Aorta (tissue), 5 donors: Measurements from ENCODE around the gene NKAIN2. TPM values are rescaled to one million over a fixed set of nuclear protein-coding genes. Genes with fewer than 3 reads are reported as not detected.

ENCODE experiments used
- ATAC-seq: fragments of 200-7000 bp; cut with Tn5 transposase; one replicate; pipeline ENCODE4 v1.9.1; 2022; ENCODE audit warnings: moderate library complexity; ENCODE audit not compliant: low FRiP score
- DNase-seq, 2 donors: peaks; one replicate each; pipeline ENCODE4 v3.0.0-alpha.2; 2020
- H3K27ac ChIP-seq, 2 donors: one replicate each; pipeline ENCODE4 v1.5.1; 2013; ENCODE audit warnings: low read length in 2 of 2, mild to moderate bottlenecking in 2 of 2, moderate library complexity in 2 of 2, control low read depth in 1 of 2, inconsistent platforms in 1 of 2, low read depth in 1 of 2
- H3K27me3 ChIP-seq, 2 donors: one replicate each; pipeline ENCODE4 v1.6.1; 2013; ENCODE audit warnings: control low read depth in 1 of 2, low read length in 1 of 2, mild to moderate bottlenecking in 1 of 2, moderate library complexity in 1 of 2; ENCODE audit not compliant: insufficient read depth in 2 of 2, control insufficient read depth in 1 of 2
- H3K36me3 ChIP-seq, 2 donors: one replicate each; pipeline ENCODE4 v1.6.1; 2013; ENCODE audit warnings: control low read depth in 1 of 2, low read length in 1 of 2, mild to moderate bottlenecking in 1 of 2; ENCODE audit not compliant: insufficient read depth in 2 of 2, control insufficient read depth in 1 of 2
- H3K4me1 ChIP-seq, 2 donors: one replicate each; pipeline ENCODE4 v1.6.1; 2013; ENCODE audit warnings: low read length in 2 of 2, control low read depth in 1 of 2, mild to moderate bottlenecking in 1 of 2, moderate library complexity in 1 of 2; ENCODE audit not compliant: insufficient read depth in 2 of 2, control insufficient read depth in 1 of 2
- H3K4me3 ChIP-seq, 2 donors: one replicate each; pipeline ENCODE4 v1.5.1; 2013; ENCODE audit warnings: low read length in 2 of 2, control low read depth in 1 of 2, mild to moderate bottlenecking in 1 of 2
- H3K9me3 ChIP-seq: one replicate; pipeline ENCODE4 v1.6.1; 2013; ENCODE audit warnings: mild to moderate bottlenecking, low read length; ENCODE audit not compliant: control insufficient read depth
- WGBS, 2 donors: extraction: QIAGEN DNeasy Blood & Tissue Kit; methylation state at CpG; one replicate each; pipeline ENCODE4 v1.1.7; 2013; 5-methylcytosine and 5-hydroxymethylcytosine counted together
- intact Hi-C, 2 donors: fragments of 100-400 bp; cut with DNase I; formaldehyde crosslinking; loops; one replicate each; pipeline versions ENCODE4 v1.14.2 to v1.15.0; 2022
- polyA plus RNA-seq, 2 donors: library from polyadenylated mRNA; stranded (reverse); fragments of 200-250 nt; gene quantifications; one replicate each; pipeline ENCODE4 v1.2.3, GENCODE V29; 2013
- total RNA-seq, 2 donors: library from RNA; stranded (reverse); fragmentation: NEBNext Ultra II Directional; extraction: Animal tissue kit (Norgen Biotek cat#: 25700); gene quantifications; one replicate each; pipeline ENCODE4 v1.2.1, GENCODE V29; 2021
- donor health status: healthy with polysubstance abuse.
- donor health status: Bipolar disorder and iron deficiency.
- donor health status: DM: no; HTN: no; CAD: no.
- donor health status: DM: no; HTN: no; CAD: no.
- donor health status: DM: yes; HTN: yes; CAD: no.

NKAIN2 gene
- total and polyA plus RNA-seq, 4 donors = 1.4 to 1.9 TPM; not detected in 2

DNA sequence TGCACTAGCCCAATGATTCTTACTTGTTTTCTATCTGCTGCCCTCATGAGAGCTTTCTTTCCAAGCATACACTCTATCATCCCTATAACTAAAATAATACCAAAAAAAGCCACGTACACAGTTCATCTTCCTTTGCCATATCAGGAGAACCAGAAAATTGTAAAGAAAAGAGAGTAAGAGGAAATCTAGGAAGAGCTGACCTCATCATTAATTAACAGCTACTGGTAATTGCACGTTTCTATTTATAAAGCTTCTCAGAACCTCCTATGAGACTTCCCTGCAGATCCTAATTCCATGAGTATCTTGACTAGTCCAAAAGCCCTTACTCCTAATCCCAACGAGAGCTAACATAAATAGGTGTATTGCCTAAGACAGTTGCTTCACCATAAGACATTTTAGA is 967.1 kb downstream of the NKAIN2 start:
- H3K9me3 ChIP-seq = no peaks in the 10 kb centered on the region
- no peaks in the 10 kb centered on the region for H3K27me3 ChIP-seq
- ATAC-seq = no peak
- intact Hi-C loops = no loop called here
- no peak for DNase-seq
- no peak overlapping the region for H3K27ac ChIP-seq
- H3K4me3 ChIP-seq = no peak overlapping the region
- 84 to 91% methylated on average over 3 of the region's 3 CpGs for WGBS, 2 donors
- no peaks in the 10 kb centered on the region for H3K4me1 ChIP-seq
- no peaks in the 10 kb centered on the region for H3K36me3 ChIP-seq

DNA sequence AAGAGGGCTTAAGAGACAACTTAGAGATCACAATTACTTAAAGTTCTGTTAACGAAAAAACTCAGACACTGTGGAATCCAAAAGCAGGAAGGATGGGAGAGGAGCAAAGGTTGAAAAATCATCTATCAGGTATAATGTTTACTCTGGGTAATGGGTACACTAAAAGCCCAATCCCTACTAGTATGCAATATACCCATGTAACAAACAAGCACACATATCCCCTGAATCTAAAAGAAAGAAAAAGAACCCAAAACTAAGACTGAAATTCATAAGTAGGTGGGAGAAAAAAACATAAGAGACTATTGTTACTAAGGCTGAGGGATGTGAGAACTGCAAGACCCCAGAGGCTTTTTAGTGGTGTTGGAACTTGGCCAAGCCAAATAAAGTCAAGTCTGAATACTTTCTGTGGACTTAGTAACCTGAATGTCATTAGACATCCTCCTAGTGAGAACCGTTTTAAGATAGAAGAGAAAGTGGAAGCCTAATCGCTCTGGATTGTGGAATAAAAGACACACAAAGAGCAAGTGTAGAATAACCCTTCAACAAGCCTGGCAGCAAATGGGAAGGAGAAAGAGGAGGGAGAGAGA is 969.2 kb downstream of the NKAIN2 start:
- Histone ChIP-seq H3K36me3 (no peaks in the 10 kb centered on the region), H3K27me3 (no peaks in the 10 kb centered on the region), H3K4me1 (no peaks in the 10 kb centered on the region), H3K9me3 (no peaks in the 10 kb centered on the region), H3K4me3 (no peak overlapping the region), H3K27ac (no peak overlapping the region)
- ATAC-seq = no peak
- 49 to 54% methylated on average over 3 of the region's 3 CpGs for WGBS, 2 donors
- intact Hi-C loops = no loop called here
- DNase-seq = no peak

DNA sequence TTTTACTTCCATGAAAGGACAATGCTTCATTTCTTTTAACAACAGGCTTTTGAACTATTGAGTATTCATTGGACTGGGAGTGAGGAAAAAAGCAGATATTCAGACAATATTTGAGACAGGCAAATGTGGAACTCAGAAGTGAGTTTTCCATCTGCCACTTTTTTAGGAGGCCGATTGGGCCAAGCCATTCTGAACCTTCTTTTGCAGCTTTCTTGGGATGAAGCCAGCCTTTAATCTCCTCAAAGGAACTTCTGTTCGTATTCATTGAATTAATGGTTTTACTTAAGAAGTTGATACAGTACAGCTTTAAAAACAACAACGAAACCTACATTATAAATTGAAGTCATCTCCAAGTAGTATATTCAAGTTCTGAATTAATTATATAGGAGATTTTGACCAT is 971.5 kb downstream of the NKAIN2 start:
- Histone ChIP-seq H3K9me3 (no peaks in the 10 kb centered on the region), H3K27me3 (no peaks in the 10 kb centered on the region), H3K36me3 (no peaks in the 10 kb centered on the region), H3K27ac (no peak overlapping the region), H3K4me3 (no peak overlapping the region), H3K4me1 (no peaks in the 10 kb centered on the region)
- WGBS, 2 donors = 77 to 80% methylated on average over 3 of the region's 3 CpGs
- ATAC-seq (no peak), DNase-seq (no peak)
- intact Hi-C loops = no loop called here

GRCh38 chr6:124777863-124778262 is 974.2 kb downstream of the NKAIN2 start:
- intact Hi-C loops = no loop called here
- 76 to 77% methylated on average over 2 of the region's 2 CpGs for WGBS, 2 donors
- no peak overlapping the region for H3K4me3 ChIP-seq
- ATAC-seq = no peak
- DNase-seq = no peak
- no peaks in the 10 kb centered on the region for H3K4me1 ChIP-seq
- no peak overlapping the region for H3K27ac ChIP-seq
- H3K36me3 ChIP-seq = no peaks in the 10 kb centered on the region
- H3K9me3 ChIP-seq = no peaks in the 10 kb centered on the region
- H3K27me3 ChIP-seq = no peaks in the 10 kb centered on the region

- no peak for DNase-seq
- Histone ChIP-seq H3K4me1 (no peaks in the 10 kb centered on the region), H3K4me3 (no peak overlapping the region), H3K9me3 (no peaks in the 10 kb centered on the region), H3K27ac (no peak overlapping the region), H3K27me3 (no peaks in the 10 kb centered on the region), H3K36me3 (no peaks in the 10 kb centered on the region)
- ATAC-seq = no peak
- intact Hi-C loops = no loop called here
- WGBS, 2 donors = 92 to 93% methylated on average over 5 of the region's 5 CpGs
Measured at GRCh38 chr6:124780623-124781022, 977.0 kb downstream of the NKAIN2 start.

DNA sequence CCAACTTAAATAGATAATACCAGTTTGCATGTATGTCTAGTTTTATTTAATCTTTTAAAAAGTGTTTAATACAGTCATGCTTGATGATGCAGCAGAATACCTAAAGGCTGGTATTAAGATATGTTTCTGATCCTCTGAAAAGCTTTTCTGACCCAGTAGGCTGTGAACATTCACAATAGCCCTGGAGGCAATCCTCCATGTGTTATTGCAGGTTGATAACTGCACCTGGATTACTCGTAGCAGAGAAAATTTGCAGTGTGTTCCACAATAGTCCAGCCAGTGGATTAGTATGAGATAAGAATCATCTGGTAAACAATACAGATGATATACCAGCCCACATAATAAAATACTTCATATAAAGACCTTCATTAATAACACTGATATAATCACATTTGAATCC is 979.7 kb downstream of the NKAIN2 start:
- ATAC-seq (no peak), DNase-seq (no peak)
- Histone ChIP-seq H3K4me3 (no peak overlapping the region), H3K27ac (no peak overlapping the region), H3K36me3 (no peaks in the 10 kb centered on the region), H3K9me3 (no peaks in the 10 kb centered on the region), H3K4me1 (no peaks in the 10 kb centered on the region), H3K27me3 (no peaks in the 10 kb centered on the region)
- 82 to 92% methylated on average over 1 of the region's 1 CpG for WGBS, 2 donors
- intact Hi-C loops = no loop called here

GRCh38 chr6:124791156-124791555 is 987.5 kb downstream of the NKAIN2 start:
- ATAC-seq = no peak
- no peaks in the 10 kb centered on the region for H3K27me3 ChIP-seq
- 80 to 90% methylated on average over 2 of the region's 2 CpGs for WGBS, 2 donors

DNA sequence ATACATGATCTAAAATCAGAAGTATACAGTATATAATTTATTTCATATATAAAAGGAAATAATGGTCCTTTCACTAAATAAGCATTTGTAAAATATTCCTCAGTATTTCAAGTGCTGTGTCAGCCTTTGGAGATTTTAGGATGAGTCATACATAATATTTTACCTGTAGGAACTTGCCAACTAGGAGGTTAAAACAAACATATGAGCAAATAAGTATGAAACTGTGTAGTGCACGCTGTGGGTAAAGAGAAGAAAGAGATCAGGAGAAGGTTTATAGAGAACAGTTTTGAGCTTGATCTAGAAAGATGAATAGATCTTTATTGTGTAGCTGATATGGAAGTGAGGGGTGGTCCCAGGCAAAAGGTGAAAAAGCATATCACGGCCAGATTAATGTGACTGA is 988.7 kb downstream of the NKAIN2 start:
- Histone ChIP-seq H3K27ac (no peak overlapping the region), H3K27me3 (no peaks in the 10 kb centered on the region), H3K4me1 (no peaks in the 10 kb centered on the region), H3K4me3 (no peak overlapping the region), H3K36me3 (no peaks in the 10 kb centered on the region), H3K9me3 (peaks cover 1% of the 10 kb centered on the region)
- intact Hi-C loops = no loop called here
- DNase-seq = no peak
- WGBS, 2 donors = 69 to 70% methylated on average over 2 of the region's 2 CpGs
- no peak for ATAC-seq

More at GRCh38 chr6:124791156-124791555, 987.5 kb downstream of the NKAIN2 start:
- no peak overlapping the region for H3K4me3 ChIP-seq
- intact Hi-C loops = no loop called here
- no peaks in the 10 kb centered on the region for H3K4me1 ChIP-seq
- DNase-seq = no peak
- peaks cover 1% of the 10 kb centered on the region for H3K9me3 ChIP-seq
- H3K27ac ChIP-seq = no peak overlapping the region
- H3K36me3 ChIP-seq = no peaks in the 10 kb centered on the region

DNA sequence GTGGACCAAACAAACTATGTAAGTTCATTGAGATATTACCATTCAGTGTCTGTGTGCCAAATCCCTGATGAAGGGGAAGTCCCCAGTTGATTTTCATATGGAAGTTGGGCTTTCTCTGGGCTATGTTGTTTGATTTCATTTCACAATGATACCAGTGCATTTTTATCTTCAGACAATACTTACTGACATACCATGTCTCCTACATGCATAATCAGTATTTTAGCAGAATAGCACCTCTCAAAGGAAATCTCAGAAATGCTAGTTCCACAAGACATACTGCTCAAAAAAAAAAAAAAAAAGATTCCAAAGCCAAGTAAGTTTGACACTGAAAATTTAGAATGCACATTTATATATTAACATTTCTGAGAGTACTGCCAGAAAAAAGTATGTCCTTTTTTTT is 989.7 kb downstream of the NKAIN2 start:
- Histone ChIP-seq H3K27me3 (no peaks in the 10 kb centered on the region), H3K36me3 (no peaks in the 10 kb centered on the region), H3K9me3 (peaks cover 1% of the 10 kb centered on the region), H3K4me1 (no peaks in the 10 kb centered on the region), H3K4me3 (no peak overlapping the region), H3K27ac (no peak overlapping the region)
- intact Hi-C loops = no loop called here
- no peak for ATAC-seq
- no peak for DNase-seq
